Measurements from ENCODE around the gene DAB2. TPM values are rescaled to one million over a fixed set of nuclear protein-coding genes. Genes with fewer than 3 reads are reported as not detected.

The DAB2 gene
- total and polyA plus RNA-seq, 12 donors: 6.5 to 64.7 (median 22.3) TPM

DNA sequence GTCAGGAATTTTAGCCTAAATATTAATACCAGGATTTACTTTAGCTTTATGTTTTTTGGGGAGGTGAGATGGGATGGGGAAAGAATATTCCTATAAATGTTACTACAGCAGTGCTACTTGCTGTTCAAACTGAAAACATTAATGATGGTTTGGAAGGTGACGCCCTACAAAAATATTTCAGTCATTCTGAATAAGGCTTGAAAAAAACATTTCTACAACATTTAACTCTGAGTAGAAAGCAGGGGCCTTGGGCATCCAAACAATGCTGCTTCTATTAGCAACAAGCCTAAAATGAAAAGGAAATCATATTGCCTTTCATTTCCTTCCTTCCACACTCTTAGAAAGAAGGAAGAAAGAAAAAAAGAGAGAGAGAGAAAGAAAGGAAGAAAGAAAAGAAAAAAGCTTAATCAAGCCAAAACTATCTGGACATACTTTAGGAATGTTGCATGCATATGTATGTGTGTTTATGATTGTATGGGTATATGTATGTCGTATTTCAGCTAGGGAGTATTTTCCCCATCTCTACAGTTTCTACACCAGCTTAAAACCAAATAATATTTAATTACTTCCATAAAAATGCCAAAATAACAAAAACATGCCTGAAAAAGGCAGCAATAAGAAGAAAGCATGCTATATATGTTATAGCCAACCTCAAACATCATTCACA lies 16.3 kb upstream of the DAB2 start:
- Histone ChIP-seq H3K27me3 (no peaks in the 10 kb centered on the region), H3K4me3 (no peak overlapping the region), H3K36me3 (no peaks in the 10 kb centered on the region), H3K9me3 (no peaks in the 10 kb centered on the region), H3K27ac (peak overlapping the region in 3 of 10 donors; percentile 28 to 41 (median 32)), H3K4me1 (peaks cover 0 to 25% (median 10%) of the 10 kb centered on the region in 9 donors)
- ATAC-seq (no peak), DNase-seq (no peak)
- TF ChIP-seq, protein P1, sequence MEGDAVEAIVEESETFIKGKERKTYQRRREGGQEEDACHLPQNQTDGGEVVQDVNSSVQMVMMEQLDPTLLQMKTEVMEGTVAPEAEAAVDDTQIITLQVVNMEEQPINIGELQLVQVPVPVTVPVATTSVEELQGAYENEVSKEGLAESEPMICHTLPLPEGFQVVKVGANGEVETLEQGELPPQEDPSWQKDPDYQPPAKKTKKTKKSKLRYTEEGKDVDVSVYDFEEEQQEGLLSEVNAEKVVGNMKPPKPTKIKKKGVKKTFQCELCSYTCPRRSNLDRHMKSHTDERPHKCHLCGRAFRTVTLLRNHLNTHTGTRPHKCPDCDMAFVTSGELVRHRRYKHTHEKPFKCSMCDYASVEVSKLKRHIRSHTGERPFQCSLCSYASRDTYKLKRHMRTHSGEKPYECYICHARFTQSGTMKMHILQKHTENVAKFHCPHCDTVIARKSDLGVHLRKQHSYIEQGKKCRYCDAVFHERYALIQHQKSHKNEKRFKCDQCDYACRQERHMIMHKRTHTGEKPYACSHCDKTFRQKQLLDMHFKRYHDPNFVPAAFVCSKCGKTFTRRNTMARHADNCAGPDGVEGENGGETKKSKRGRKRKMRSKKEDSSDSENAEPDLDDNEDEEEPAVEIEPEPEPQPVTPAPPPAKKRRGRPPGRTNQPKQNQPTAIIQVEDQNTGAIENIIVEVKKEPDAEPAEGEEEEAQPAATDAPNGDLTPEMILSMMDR (IDR thresholded peaks at IDR 0.05): no peak
- WGBS, 2 donors: 73 to 86% methylated on average over 2 of the region's 2 CpGs
- intact Hi-C loops (cut with DNase I): no loop called here

DNA sequence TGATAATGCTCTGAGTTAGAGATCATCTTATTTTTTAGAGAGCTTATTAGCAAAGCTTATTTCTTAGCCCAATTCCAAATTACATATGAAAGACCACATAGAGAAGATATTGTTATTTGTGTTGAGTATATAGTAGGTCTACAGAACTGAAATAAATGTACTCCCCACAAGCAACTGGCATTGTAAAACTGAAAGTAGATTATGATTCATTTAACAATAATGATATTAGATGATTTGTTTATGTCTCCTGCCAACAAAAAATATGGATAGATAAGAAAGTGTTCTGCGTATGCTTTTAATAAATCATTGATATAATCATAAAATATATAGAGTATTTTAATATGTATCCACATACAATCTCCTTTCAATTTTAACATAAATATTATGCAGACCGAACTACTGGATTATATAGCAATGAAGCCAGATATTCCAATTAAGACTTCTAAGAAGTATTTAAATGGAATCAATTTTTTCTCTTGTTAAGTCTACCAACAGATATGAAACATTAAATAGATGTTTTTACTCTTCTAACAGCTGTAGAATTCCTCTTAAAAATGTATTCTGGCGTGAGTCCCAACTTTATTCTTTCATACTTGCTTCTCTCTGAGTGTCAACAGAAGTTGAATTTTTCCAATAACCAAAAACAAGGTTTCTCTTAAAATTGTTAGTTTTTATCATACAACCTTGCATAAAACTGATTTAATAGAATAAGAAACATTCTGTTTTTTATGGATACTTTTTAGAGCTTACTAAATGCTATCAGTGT lies 15.6 kb upstream of the DAB2 start:
- DNase-seq (no peak), ATAC-seq (no peak)
- H3K9me3 ChIP-seq: no peaks in the 10 kb centered on the region
- no peaks in the 10 kb centered on the region for H3K27me3 ChIP-seq
- TF ChIP-seq, protein P1 (IDR thresholded peaks at IDR 0.05): no peak
- no peak overlapping the region for H3K4me3 ChIP-seq
- H3K27ac ChIP-seq: peak overlapping the region in 2 of 10 donors; percentile 32 to 41
- H3K36me3 ChIP-seq: no peaks in the 10 kb centered on the region
- intact Hi-C loops (cut with DNase I): no loop called here
- peaks cover 0 to 25% (median 10%) of the 10 kb centered on the region in 9 donors for H3K4me1 ChIP-seq
- 79 to 82% methylated on average over 3 of the region's 3 CpGs for WGBS, 2 donors

DNA sequence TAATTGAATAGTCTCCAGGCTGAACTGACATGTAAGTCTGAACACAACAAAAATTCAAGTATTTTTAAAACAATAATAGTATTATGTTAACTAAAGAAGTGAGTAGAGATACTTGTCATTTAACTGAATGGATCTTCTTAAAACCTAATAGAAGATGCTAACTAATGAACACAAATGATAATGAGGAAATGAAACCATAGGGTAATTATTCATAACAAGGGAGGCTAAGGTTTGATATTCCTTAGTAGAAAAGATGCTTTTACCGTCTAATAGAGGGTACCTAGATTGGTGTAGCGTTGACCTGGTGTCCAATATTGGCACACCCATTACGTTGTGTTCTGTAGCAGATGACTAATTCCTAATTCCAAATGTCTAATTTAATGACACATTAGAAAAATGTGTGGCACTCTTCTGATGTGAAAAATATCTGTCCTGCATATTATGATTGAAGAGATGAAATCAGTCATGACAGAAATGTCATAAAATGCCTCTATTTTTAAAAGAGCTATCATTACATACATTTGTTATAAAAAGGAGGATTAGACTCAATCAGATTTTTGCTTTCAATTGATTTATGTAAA lies 14.9 kb upstream of the DAB2 start:
- ATAC-seq (no peak), DNase-seq (no peak)
- H3K36me3 ChIP-seq: no peaks in the 10 kb centered on the region
- intact Hi-C loops (cut with DNase I): no loop called here
- no peaks in the 10 kb centered on the region for H3K9me3 ChIP-seq
- 88 to 89% methylated on average over 3 of the region's 3 CpGs for whole genome bisulfite sequencing, 2 donors
- H3K27me3 ChIP-seq: no peaks in the 10 kb centered on the region
- no peak overlapping the region for H3K4me3 ChIP-seq
- TF ChIP-seq, protein P1 (IDR thresholded peaks at IDR 0.05): no peak
- H3K4me1 ChIP-seq: peaks cover 0 to 25% (median 10%) of the 10 kb centered on the region in 9 donors
- no peak overlapping the region for H3K27ac ChIP-seq

DNA sequence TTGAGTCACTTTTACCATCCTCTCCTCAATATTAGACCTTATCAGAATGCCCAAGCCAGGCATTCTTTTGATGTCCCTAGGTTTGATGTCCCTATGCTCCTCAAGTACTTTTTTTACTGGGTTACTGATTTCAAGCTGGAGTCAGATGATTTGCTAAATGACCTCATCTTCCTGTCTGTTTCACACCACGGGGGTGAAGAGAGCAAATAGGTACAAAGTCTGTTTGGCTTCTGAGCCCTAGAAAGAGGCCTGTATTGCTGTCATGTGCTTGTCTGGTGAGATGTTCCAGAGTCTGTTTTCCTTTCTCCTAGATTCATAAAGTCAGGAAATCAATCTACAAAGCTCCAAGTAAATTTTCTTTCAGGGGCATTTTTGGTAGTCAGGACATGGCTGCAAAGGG lies 12.7 kb upstream of the DAB2 start:
- 8 to 17% methylated on average over 1 of the region's 1 CpG for WGBS, 2 donors
- ATAC-seq (no peak), DNase-seq (no peak)
- no peaks in the 10 kb centered on the region for H3K9me3 ChIP-seq
- no peak overlapping the region for H3K4me3 ChIP-seq
- no peak overlapping the region for H3K27ac ChIP-seq
- H3K36me3 ChIP-seq: no peaks in the 10 kb centered on the region
- no peaks in the 10 kb centered on the region for H3K27me3 ChIP-seq
- peaks cover 0 to 25% (median 10%) of the 10 kb centered on the region in 9 donors for H3K4me1 ChIP-seq
- intact Hi-C loops (cut with DNase I): no loop called here
- TF ChIP-seq, protein P1 (IDR thresholded peaks at IDR 0.05): no peak
